HFF-Myc (cell line): ENCODE data around the gene SIDT2.

Experiments used
- DNase-seq: peaks from one replicate; pipeline ENCODE4 v3.0.0-alpha.2; 2011; ENCODE audit warnings: low read depth; ENCODE audit errors: extremely low read depth
- H3K4me3 ChIP-seq: replicated peaks from 2 replicates; pipeline ENCODE4 v1.5.1; 2011; ENCODE audit warnings: low read depth, mild to moderate bottlenecking, control low read depth, low read length
- TF ChIP-seq, protein P1 (sequence below): IDR thresholded peaks from 2 replicates; pipeline ENCODE4 v1.5.1; 2012; ENCODE audit warnings: mild to moderate bottlenecking, low read depth, low read length, control low read depth; ENCODE audit errors: missing control alignments

SIDT2 gene

GRCh38 chr11:117172724-117173421 is 5.7 kb upstream of the SIDT2 start:
- H3K4me3 ChIP-seq, result no peak overlapping the region
- DNase-seq, result no peak
- TF ChIP-seq, protein P1, sequence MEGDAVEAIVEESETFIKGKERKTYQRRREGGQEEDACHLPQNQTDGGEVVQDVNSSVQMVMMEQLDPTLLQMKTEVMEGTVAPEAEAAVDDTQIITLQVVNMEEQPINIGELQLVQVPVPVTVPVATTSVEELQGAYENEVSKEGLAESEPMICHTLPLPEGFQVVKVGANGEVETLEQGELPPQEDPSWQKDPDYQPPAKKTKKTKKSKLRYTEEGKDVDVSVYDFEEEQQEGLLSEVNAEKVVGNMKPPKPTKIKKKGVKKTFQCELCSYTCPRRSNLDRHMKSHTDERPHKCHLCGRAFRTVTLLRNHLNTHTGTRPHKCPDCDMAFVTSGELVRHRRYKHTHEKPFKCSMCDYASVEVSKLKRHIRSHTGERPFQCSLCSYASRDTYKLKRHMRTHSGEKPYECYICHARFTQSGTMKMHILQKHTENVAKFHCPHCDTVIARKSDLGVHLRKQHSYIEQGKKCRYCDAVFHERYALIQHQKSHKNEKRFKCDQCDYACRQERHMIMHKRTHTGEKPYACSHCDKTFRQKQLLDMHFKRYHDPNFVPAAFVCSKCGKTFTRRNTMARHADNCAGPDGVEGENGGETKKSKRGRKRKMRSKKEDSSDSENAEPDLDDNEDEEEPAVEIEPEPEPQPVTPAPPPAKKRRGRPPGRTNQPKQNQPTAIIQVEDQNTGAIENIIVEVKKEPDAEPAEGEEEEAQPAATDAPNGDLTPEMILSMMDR, result no peak

GRCh38 chr11:117175104-117175503 is 3.4 kb upstream of the SIDT2 start:
- TF ChIP-seq, protein P1, result no peak
- no peak for DNase-seq
- no peak overlapping the region for H3K4me3 ChIP-seq

DNA sequence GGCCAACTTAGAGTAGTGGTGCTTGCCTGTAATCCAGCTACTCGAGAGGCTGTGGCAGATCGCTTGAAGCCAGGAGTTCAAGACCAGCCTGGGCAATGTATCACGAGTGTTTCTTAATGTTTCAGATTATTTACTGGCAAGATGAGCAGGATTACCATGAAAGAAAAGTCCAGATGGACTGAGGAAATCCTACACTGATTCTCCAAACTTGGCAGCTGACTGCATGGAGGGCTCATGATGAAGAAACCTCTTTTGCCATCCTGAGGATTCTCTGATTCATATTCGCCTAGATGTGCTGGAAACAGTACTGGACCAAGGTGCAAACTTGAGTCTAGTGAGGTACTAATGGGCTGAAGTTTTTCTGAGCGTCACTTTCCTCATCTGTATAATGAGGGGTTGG is 2.8 kb upstream of the SIDT2 start:
- no peak for DNase-seq
- no peak overlapping the region for H3K4me3 ChIP-seq
- TF ChIP-seq, protein P1, result no peak

DNA sequence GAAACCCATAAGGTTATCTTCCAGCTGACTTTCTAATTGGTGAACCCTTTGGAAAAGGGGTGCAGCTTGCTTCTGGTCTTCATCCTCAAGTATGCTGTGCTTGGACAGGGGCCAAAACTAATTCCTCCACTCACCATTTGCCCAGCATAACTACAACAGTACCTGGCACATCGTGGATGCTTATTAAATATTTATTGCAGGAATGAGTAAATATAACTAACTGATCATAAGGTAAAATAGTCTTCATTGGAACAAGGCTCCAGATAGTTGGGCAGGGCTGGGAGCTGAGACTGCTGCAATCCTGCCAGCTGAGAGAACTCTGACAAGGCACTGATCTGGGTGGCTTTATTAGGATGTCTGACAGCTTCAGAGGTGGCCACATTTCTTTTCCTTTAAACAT is 2.4 kb upstream of the SIDT2 start:
- DNase-seq, result no peak

GRCh38 chr11:117177534-117178209 is 871 bp upstream of the SIDT2 start:
- TF ChIP-seq, protein P1, result no peak
- peak overlapping the region; percentile 68 for H3K4me3 ChIP-seq
- no peak for DNase-seq

More for the DNA sequence above, 2.4 kb upstream of the SIDT2 start:
- TF ChIP-seq, protein P1, result no peak
- no peak overlapping the region for H3K4me3 ChIP-seq

GRCh38 chr11:117179048-117179999 is 781 bp downstream of the SIDT2 start:
- H3K4me3 ChIP-seq, result peak overlapping the region; percentile 68
- TF ChIP-seq, protein P1, result no peak
- no peak for DNase-seq
